Calu3 (cell line): ENCODE results near the gene PPP4R3A. TPM values are rescaled to one million over a fixed set of nuclear protein-coding genes. Genes with fewer than 3 reads are reported as not detected.

ENCODE experiments used
- BruUV-seq: library from RNA; stranded (reverse); fragments of 400-500 nt; replicated peaks from 2 replicates; lab custom pipeline; 2021; lab: Mats Ljungman, UMichigan
- CTCF ChIA-PET: fragments of 300-600 bp; sonication (Branson Sonifier 250); formaldehyde crosslinking; loops from one replicate; lab custom pipeline; 2022; ENCODE audit warnings: antibody characterized with exemption; lab: Charles Lee
- DNase-seq: peaks from one replicate; pipeline ENCODE4 v3.0.0; 2022
- H3K27ac Mint-ChIP-seq: one replicate; pipeline ENCODE4 v1.8.0; 2022; ENCODE audit warnings: mixed read lengths; ENCODE audit not compliant: unreplicated experiment
- H3K27me3 Mint-ChIP-seq: one replicate; pipeline ENCODE4 v1.8.0; 2022; ENCODE audit warnings: mixed read lengths; ENCODE audit not compliant: unreplicated experiment
- H3K36me3 Mint-ChIP-seq: one replicate; pipeline ENCODE4 v1.8.0; 2022; ENCODE audit warnings: mild to moderate bottlenecking, moderate library complexity, mixed read lengths; ENCODE audit not compliant: insufficient read depth, unreplicated experiment
- H3K4me1 Mint-ChIP-seq: one replicate; pipeline ENCODE4 v1.8.0; 2022; ENCODE audit warnings: mild to moderate bottlenecking, low read depth, mixed read lengths; ENCODE audit not compliant: unreplicated experiment
- H3K4me3 Mint-ChIP-seq: one replicate; pipeline ENCODE4 v1.8.0; 2022; ENCODE audit warnings: mild to moderate bottlenecking, low read depth, moderate library complexity, mixed read lengths; ENCODE audit not compliant: unreplicated experiment
- H3K9me3 Mint-ChIP-seq: one replicate; pipeline ENCODE4 v1.8.0; 2022; ENCODE audit warnings: low read depth, mixed read lengths; ENCODE audit not compliant: unreplicated experiment
- intact Hi-C: fragments of 100-400 bp; cut with micrococcal nuclease; formaldehyde crosslinking; loops from one replicate; pipeline ENCODE4 v1.10.0; 2022; ENCODE audit not compliant: unreplicated experiment
- total RNA-seq: library from RNA; stranded (reverse); gene quantifications from 2 replicates; pipeline ENCODE4 v1.2.3, GENCODE V29; 2022
- TF ChIP-seq, protein P1 (sequence below): fragments of 200-600 bp; IDR thresholded peaks from one replicate; pipeline ENCODE4 v1.8.0; 2022; ENCODE audit warnings: antibody characterized with exemption; ENCODE audit not compliant: unreplicated experiment

The PPP4R3A gene
- total RNA-seq, 1 experiment from 2014 or later, result 82.2 TPM

- no peak overlapping the region for H3K27ac Mint-ChIP-seq
- no peak for DNase-seq
- no TSS peak for BruUV-seq
- CTCF ChIA-PET, result interaction anchor here (1.0 to 5.1 kb wide), 2 partner anchors 96 to 576 kb away, joined by 3 to 42 read pairs; no protein-coding TSS in a partner anchor
- peaks cover 8% of the 10 kb centered on the region for H3K4me1 Mint-ChIP-seq
- no peak overlapping the region for H3K4me3 Mint-ChIP-seq
- H3K27me3 Mint-ChIP-seq, result no peaks in the 10 kb centered on the region
- peaks cover 25% of the 10 kb centered on the region for H3K36me3 Mint-ChIP-seq
- H3K9me3 Mint-ChIP-seq, result no peaks in the 10 kb centered on the region
- intact Hi-C loops, result no loop called here
- TF ChIP-seq, protein P1, sequence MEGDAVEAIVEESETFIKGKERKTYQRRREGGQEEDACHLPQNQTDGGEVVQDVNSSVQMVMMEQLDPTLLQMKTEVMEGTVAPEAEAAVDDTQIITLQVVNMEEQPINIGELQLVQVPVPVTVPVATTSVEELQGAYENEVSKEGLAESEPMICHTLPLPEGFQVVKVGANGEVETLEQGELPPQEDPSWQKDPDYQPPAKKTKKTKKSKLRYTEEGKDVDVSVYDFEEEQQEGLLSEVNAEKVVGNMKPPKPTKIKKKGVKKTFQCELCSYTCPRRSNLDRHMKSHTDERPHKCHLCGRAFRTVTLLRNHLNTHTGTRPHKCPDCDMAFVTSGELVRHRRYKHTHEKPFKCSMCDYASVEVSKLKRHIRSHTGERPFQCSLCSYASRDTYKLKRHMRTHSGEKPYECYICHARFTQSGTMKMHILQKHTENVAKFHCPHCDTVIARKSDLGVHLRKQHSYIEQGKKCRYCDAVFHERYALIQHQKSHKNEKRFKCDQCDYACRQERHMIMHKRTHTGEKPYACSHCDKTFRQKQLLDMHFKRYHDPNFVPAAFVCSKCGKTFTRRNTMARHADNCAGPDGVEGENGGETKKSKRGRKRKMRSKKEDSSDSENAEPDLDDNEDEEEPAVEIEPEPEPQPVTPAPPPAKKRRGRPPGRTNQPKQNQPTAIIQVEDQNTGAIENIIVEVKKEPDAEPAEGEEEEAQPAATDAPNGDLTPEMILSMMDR, result no peak
These were observed 89.4 kb downstream of the PPP4R3A start for GRCh38 chr14:91420686-91421085.

GRCh38 chr14:91419451-91419850, 90.7 kb downstream of the PPP4R3A start:
- TSS peak; percentile 41 for BruUV-seq

DNA sequence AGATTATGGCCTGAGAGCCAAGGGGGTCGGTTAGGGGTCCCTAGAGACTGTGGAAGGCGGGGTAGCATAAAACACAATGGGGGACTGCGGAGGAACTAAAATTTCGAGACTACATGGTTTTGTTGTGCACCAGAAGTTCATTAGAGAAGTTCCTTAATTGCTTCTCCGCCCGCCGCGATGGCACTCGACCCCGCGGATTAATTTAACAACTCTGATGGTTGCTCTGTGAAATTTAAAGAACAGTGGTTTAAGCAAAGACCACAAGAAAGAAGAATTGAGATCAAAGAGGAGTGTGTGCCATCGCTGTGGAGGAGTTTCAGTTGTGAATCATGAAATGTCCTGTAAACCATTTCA, 91.1 kb downstream of the PPP4R3A start:
- Mint-ChIP-seq H3K36me3 (peaks cover 25% of the 10 kb centered on the region), H3K27ac (peak overlapping the region; percentile 68), H3K9me3 (no peaks in the 10 kb centered on the region), H3K27me3 (no peaks in the 10 kb centered on the region), H3K4me3 (peak overlapping the region; percentile 93), H3K4me1 (peaks cover 19% of the 10 kb centered on the region)
- intact Hi-C loops, result loop anchor here (5.0 kb wide), 1 partner anchor 52 kb away; no protein-coding TSS in a partner anchor
- TF ChIP-seq, protein P1, result no peak
- DNase-seq, result no peak
- CTCF ChIA-PET, result interaction anchor here (1.0 to 5.1 kb wide), 2 partner anchors 88 to 95 kb away, joined by 3 to 42 read pairs; no protein-coding TSS in a partner anchor
- no TSS peak for BruUV-seq

More at GRCh38 chr14:91419451-91419850, 90.7 kb downstream of the PPP4R3A start:
- DNase-seq, result no peak
- CTCF ChIA-PET, result interaction anchor here (5.1 kb wide), 1 partner anchor 95 kb away, joined by 42 read pairs; no protein-coding TSS in a partner anchor
- no peak overlapping the region for H3K27ac Mint-ChIP-seq
- intact Hi-C loops, result loop anchor here (5.0 kb wide), 1 partner anchor 52 kb away; no protein-coding TSS in a partner anchor
- peaks cover 25% of the 10 kb centered on the region for H3K36me3 Mint-ChIP-seq
- TF ChIP-seq, protein P1, result no peak
- H3K4me3 Mint-ChIP-seq, result no peak overlapping the region
- no peaks in the 10 kb centered on the region for H3K27me3 Mint-ChIP-seq
- no peaks in the 10 kb centered on the region for H3K9me3 Mint-ChIP-seq
- H3K4me1 Mint-ChIP-seq, result peaks cover 15% of the 10 kb centered on the region

- intact Hi-C loops, result loop anchor here (1.0 to 5.0 kb wide), 2 partner anchors 51 to 95 kb away; no protein-coding TSS in a partner anchor
- Mint-ChIP-seq H3K27ac (peak overlapping the region; percentile 68), H3K9me3 (no peaks in the 10 kb centered on the region)
These were observed 91.6 kb downstream of the PPP4R3A start for GRCh38 chr14:91418387-91419043.

More at GRCh38 chr14:91418387-91419043, 91.6 kb downstream of the PPP4R3A start:
- DNase-seq, result peak; percentile 76
- H3K4me1 Mint-ChIP-seq, result peaks cover 24% of the 10 kb centered on the region
- no TSS peak for BruUV-seq
- TF ChIP-seq, protein P1, result peak; percentile 88
- H3K27me3 Mint-ChIP-seq, result no peaks in the 10 kb centered on the region
- peak overlapping the region; percentile 93 for H3K4me3 Mint-ChIP-seq
- CTCF ChIA-PET, result interaction anchor here (0.7 to 5.1 kb wide), 5 partner anchors 21 to 101 kb away, joined by 3 to 42 read pairs (median 3); no protein-coding TSS in a partner anchor
- peaks cover 29% of the 10 kb centered on the region for H3K36me3 Mint-ChIP-seq
